A549 (cell line): ENCODE data around the gene KSR1. TPM values are rescaled to one million over a fixed set of nuclear protein-coding genes. Genes with fewer than 3 reads are reported as not detected.

Experiments used
- ATAC-seq, 2 experiments: fragments of 200-7000 bp in 1 of 2; fragments of >200 bp in 1 of 2; cut with Nextera tagmentation in 1 of 2; cut with Tn5 transposase in 1 of 2; 3 replicates each; pipeline versions ENCODE4 v1.8.0 to v1.9.1; 2018 to 2020; ENCODE audit warnings: mild to moderate bottlenecking in 1 of 2, moderate library complexity in 1 of 2
- CTCF ChIA-PET: fragments of 300-600 bp; sonication (Branson Sonifier 250); formaldehyde crosslinking; extraction: SDS; loops from one replicate; lab custom pipeline; 2021; ENCODE audit warnings: antibody characterized with exemption, inconsistent platforms; lab: Yijun Ruan, JAX
- POLR2A ChIA-PET: fragments of 350-600 bp; formaldehyde crosslinking; extraction: SDS; loops from one replicate; lab custom pipeline; 2021; ENCODE audit warnings: antibody characterized with exemption, inconsistent platforms; lab: Yijun Ruan, JAX
- DNase-seq, 2 experiments: peaks; one replicate each; pipeline versions ENCODE4 v3.0.0 to v3.0.0-alpha.2; 2011 to 2016; ENCODE audit warnings: low read depth in 1 of 2, low spot score in 1 of 2
- FAIRE-seq: peaks from 2 replicates; lab custom pipeline; 2011; peaks lifted over from hg19 to GRCh38; lab: Jason Lieb, UNC
- H3K27ac ChIP-seq, 2 experiments: fragments of >200 bp; sonication (Bioruptor Twin); formaldehyde crosslinking; 3 replicates each; pipeline ENCODE4 v1.5.1; 2016 to 2017
- H3K4me1 ChIP-seq: fragments of >200 bp; sonication (Bioruptor Twin); formaldehyde crosslinking; 3 replicates; pipeline ENCODE4 v1.6.1; 2016
- H3K4me2 ChIP-seq: fragments of >200 bp; sonication (Bioruptor Twin); formaldehyde crosslinking; 3 replicates; pipeline ENCODE4 v1.6.1; 2016
- H3K4me3 ChIP-seq: fragments of >200 bp; sonication (Bioruptor Twin); formaldehyde crosslinking; 3 replicates; pipeline ENCODE4 v1.5.1; 2016
- H3K9me3 ChIP-seq: fragments of >200 bp; sonication (Bioruptor Twin); formaldehyde crosslinking; 3 replicates; pipeline ENCODE4 v1.6.1; 2016
- BHLHE40 ChIP-seq: IDR thresholded peaks from 2 replicates; pipeline ENCODE4 v1.6.1; 2012; ENCODE audit warnings: low read depth, low read length, inconsistent platforms
- CHD2 ChIP-seq: fragments of 150-350 bp; IDR thresholded peaks from 2 replicates; pipeline ENCODE4 v1.6.1; 2014; ENCODE audit warnings: low read length; ENCODE audit not compliant: partially characterized antibody
- CHD4 ChIP-seq: fragments of 200-600 bp; sonication (generic); IDR thresholded peaks from 2 replicates; pipeline ENCODE4 v1.6.1; 2016; ENCODE audit warnings: antibody characterized with exemption, mild to moderate bottlenecking, borderline replicate concordance
- EP300 ChIP-seq, 2 experiments: fragments of >200 bp; sonication (Bioruptor Twin); formaldehyde crosslinking; IDR thresholded peaks; 2 replicates in 1 of 2; 3 replicates in 1 of 2; pipeline ENCODE4 v1.6.1; 2016 to 2017
- FOSB ChIP-seq: fragments of 250-450 bp; sonication (Bioruptor Pico); IDR thresholded peaks from 2 replicates; pipeline ENCODE4 v1.5.0; 2020; ENCODE audit warnings: mild to moderate bottlenecking, moderate library complexity
- FOXS1 ChIP-seq: fragments of 250-450 bp; sonication (Bioruptor Pico); IDR thresholded peaks from 2 replicates; pipeline ENCODE4 v1.5.0; 2020; ENCODE audit warnings: mild to moderate bottlenecking, moderate library complexity
- GATA3 ChIP-seq: IDR thresholded peaks from 2 replicates; pipeline ENCODE4 v1.6.1; 2012; ENCODE audit warnings: borderline replicate concordance
- HOXB5 ChIP-seq: fragments of 250-450 bp; sonication (Bioruptor Pico); IDR thresholded peaks from 2 replicates; pipeline ENCODE4 v1.5.0; 2020; ENCODE audit warnings: mild to moderate bottlenecking, moderate library complexity
- JUN ChIP-seq, 2 experiments: fragments of >200 bp; sonication (Bioruptor Twin); formaldehyde crosslinking; IDR thresholded peaks; 2 replicates in 1 of 2; 3 replicates in 1 of 2; pipeline ENCODE4 v1.6.1; 2016 to 2017
- JUNB ChIP-seq: fragments of >200 bp; sonication (Bioruptor Twin); formaldehyde crosslinking; IDR thresholded peaks from 2 replicates; pipeline ENCODE4 v1.6.1; 2016
- NFE2L2 ChIP-seq: fragments of 150-350 bp; conservative IDR thresholded peaks from 2 replicates; pipeline ENCODE4 v1.6.1; 2014; ENCODE audit warnings: low read length
- NR3C1 ChIP-seq: fragments of >200 bp; sonication (Bioruptor Twin); formaldehyde crosslinking; IDR thresholded peaks from 3 replicates; pipeline ENCODE4 v1.6.1; 2017
- POLR2A ChIP-seq: IDR thresholded peaks from 2 replicates; pipeline ENCODE4 v1.6.1; 2012; ENCODE audit warnings: mild to moderate bottlenecking, low read length
- POLR2AphosphoS2 ChIP-seq: conservative IDR thresholded peaks from 2 replicates; pipeline ENCODE4 v1.6.1; 2012; ENCODE audit warnings: low read length, improper control_type of control experiment, inconsistent platforms
- RCOR1 ChIP-seq: fragments of 150-350 bp; IDR thresholded peaks from 2 replicates; pipeline ENCODE4 v1.6.1; 2014; ENCODE audit warnings: antibody characterized with exemption, low read length, low read depth
- SMC3 ChIP-seq: fragments of >200 bp; sonication (Bioruptor Twin); formaldehyde crosslinking; IDR thresholded peaks from 3 replicates; pipeline ENCODE4 v1.6.1; 2018; ENCODE audit warnings: inconsistent platforms
- ZSCAN20 ChIP-seq: fragments of 250-450 bp; sonication (Bioruptor Pico); IDR thresholded peaks from 2 replicates; pipeline ENCODE4 v1.8.0; 2022; ENCODE audit warnings: mild to moderate bottlenecking, moderate library complexity
- WGBS: methylation state at CpG from one replicate; pipeline ENCODE4 v1.1.6; 2017; ENCODE audit errors: missing lambda C conversion rate; 5-methylcytosine and 5-hydroxymethylcytosine counted together
- polyA plus RNA-seq, 4 experiments: library from polyadenylated mRNA; depleted of rRNA in 3 of 4; stranded (reverse); fragments of >200 nt; fragmentation: RNase III in 1 of 4; extraction: RNeasy Plus Mini Kit Qiagen cat#74134 plus additional on column Dnase treatment in 1 of 4; gene quantifications; 2 replicates in 3 of 4; 3 replicates in 1 of 4; pipeline ENCODE4 v1.2.3, GENCODE V29; 2011 to 2017
- TF ChIP-seq, protein P1 (sequence below): fragments of 200-600 bp; sonication (generic); IDR thresholded peaks from 2 replicates; pipeline ENCODE4 v1.6.1; 2016; ENCODE audit warnings: antibody characterized with exemption, mild to moderate bottlenecking, moderate library complexity
- TF ChIP-seq, protein P2 (sequence below): fragments of >200 bp; sonication (Bioruptor Twin); formaldehyde crosslinking; IDR thresholded peaks from 3 replicates; pipeline ENCODE4 v1.6.1; 2016
- TF ChIP-seq, protein P3 (sequence below): fragments of 250-450 bp; sonication (Bioruptor Pico); IDR thresholded peaks from 2 replicates; pipeline ENCODE4 v1.5.0; 2021; ENCODE audit warnings: mild to moderate bottlenecking, moderate library complexity, borderline replicate concordance
- TF ChIP-seq, protein P4 (sequence below): IDR thresholded peaks from 2 replicates; pipeline ENCODE4 v1.6.1; 2012; ENCODE audit warnings: low read depth, borderline replicate concordance

Gene KSR1
- polyA plus RNA-seq, 2 of the 4 experiments (the other 2 are of a cell fraction) = 13.3 to 14.6 TPM

DNA sequence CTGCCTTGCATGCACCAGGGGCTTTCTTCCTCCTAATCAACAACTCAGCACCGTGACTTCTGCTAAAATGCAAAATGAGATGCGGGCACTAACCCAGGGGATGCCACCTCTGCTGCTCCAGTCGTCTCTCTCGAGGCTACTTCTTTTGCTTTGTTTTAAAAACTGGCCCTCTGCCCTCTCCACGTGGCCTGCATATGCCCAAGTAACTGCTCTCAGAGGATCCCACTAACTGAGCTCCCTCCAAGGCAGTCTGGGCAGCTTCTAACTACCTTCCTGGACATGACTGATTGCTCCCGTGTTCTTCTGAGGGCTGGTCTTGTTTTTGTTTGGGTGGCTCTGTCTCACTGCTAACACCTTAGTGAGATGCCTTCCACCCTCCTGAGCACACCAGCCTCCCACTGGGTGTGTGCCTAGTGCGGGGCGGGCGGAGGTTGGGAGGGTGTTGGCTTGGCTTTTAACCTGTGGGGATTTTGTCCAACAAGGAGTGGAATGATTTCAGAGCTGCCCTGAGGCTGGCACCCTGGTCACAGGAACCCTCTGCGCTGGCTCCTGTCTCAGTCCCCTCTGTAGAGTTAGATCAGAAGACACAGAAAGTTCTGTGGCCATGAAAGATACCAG lies 165.8 kb downstream of the KSR1 start:
- Histone ChIP-seq H3K9me3 (no peaks in the 10 kb centered on the region), H3K27ac (no peak overlapping the region)
- DNase-seq = no peak
- TF ChIP-seq EP300 (IDR thresholded peaks at IDR 0.05) (no peak), CHD4 (no peak), JUNB (no peak), CHD2 (no peak), NR3C1 (no peak), SMC3 (no peak), NFE2L2 (no peak), HOXB5 (CRISPR knock-in tag) (no peak), RCOR1 (no peak), BHLHE40 (no peak), JUN (IDR thresholded peaks at IDR 0.05) (no peak)
- TF ChIP-seq, protein P1, sequence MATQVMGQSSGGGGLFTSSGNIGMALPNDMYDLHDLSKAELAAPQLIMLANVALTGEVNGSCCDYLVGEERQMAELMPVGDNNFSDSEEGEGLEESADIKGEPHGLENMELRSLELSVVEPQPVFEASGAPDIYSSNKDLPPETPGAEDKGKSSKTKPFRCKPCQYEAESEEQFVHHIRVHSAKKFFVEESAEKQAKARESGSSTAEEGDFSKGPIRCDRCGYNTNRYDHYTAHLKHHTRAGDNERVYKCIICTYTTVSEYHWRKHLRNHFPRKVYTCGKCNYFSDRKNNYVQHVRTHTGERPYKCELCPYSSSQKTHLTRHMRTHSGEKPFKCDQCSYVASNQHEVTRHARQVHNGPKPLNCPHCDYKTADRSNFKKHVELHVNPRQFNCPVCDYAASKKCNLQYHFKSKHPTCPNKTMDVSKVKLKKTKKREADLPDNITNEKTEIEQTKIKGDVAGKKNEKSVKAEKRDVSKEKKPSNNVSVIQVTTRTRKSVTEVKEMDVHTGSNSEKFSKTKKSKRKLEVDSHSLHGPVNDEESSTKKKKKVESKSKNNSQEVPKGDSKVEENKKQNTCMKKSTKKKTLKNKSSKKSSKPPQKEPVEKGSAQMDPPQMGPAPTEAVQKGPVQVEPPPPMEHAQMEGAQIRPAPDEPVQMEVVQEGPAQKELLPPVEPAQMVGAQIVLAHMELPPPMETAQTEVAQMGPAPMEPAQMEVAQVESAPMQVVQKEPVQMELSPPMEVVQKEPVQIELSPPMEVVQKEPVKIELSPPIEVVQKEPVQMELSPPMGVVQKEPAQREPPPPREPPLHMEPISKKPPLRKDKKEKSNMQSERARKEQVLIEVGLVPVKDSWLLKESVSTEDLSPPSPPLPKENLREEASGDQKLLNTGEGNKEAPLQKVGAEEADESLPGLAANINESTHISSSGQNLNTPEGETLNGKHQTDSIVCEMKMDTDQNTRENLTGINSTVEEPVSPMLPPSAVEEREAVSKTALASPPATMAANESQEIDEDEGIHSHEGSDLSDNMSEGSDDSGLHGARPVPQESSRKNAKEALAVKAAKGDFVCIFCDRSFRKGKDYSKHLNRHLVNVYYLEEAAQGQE = no peak
- TF ChIP-seq, protein P2, sequence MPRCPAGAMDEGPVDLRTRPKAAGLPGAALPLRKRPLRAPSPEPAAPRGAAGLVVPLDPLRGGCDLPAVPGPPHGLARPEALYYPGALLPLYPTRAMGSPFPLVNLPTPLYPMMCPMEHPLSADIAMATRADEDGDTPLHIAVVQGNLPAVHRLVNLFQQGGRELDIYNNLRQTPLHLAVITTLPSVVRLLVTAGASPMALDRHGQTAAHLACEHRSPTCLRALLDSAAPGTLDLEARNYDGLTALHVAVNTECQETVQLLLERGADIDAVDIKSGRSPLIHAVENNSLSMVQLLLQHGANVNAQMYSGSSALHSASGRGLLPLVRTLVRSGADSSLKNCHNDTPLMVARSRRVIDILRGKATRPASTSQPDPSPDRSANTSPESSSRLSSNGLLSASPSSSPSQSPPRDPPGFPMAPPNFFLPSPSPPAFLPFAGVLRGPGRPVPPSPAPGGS = no peak
- TF ChIP-seq, all 56 proteins: peak for 0
- WGBS = 77% methylated on average over 10 of the region's 10 CpGs
- ATAC-seq = no peak
- CTCF ChIA-PET = interaction anchor here (1.0 to 3.4 kb wide), 9 partner anchors 11 to 138 kb away, joined by 3 to 25 read pairs (median 7); no protein-coding TSS in a partner anchor
- POLR2A ChIA-PET = no interaction called here
- Histone ChIP-seq H3K4me2 (no peak overlapping the region), H3K4me3 (no peak overlapping the region), H3K4me1 (no peaks in the 10 kb centered on the region)
- no peak for FAIRE-seq

DNA sequence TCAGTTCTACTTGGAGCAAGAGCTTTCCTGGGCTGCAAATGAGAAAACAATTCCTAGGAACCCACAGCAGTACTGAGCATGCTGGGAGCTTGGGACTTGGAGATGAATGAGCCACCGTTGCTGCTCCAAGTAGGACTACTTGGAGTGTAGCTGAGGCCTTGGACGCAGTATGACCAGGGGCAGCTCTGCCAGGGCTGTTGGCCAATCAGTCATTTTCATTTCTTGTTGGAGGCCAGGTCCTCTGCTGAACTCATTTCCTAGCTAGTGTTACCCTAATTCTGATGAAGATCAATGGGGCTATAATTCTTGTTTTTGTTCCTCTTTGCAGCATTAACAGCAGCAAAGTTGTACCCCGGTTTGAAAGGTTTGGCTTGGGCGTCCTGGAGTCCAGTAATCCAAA lies 166.7 kb downstream of the KSR1 start:
- H3K4me3 ChIP-seq = no peak overlapping the region
- TF ChIP-seq HOXB5 (CRISPR knock-in tag) (no peak), POLR2A (no peak), FOSB (CRISPR knock-in tag) (no peak), EP300 (IDR thresholded peaks at IDR 0.05) (no peak), GATA3 (no peak), JUN (IDR thresholded peaks at IDR 0.05) (no peak), POLR2AphosphoS2 (no peak), FOXS1 (no peak), ZSCAN20 (CRISPR knock-in tag) (no peak)
- TF ChIP-seq, protein P3, sequence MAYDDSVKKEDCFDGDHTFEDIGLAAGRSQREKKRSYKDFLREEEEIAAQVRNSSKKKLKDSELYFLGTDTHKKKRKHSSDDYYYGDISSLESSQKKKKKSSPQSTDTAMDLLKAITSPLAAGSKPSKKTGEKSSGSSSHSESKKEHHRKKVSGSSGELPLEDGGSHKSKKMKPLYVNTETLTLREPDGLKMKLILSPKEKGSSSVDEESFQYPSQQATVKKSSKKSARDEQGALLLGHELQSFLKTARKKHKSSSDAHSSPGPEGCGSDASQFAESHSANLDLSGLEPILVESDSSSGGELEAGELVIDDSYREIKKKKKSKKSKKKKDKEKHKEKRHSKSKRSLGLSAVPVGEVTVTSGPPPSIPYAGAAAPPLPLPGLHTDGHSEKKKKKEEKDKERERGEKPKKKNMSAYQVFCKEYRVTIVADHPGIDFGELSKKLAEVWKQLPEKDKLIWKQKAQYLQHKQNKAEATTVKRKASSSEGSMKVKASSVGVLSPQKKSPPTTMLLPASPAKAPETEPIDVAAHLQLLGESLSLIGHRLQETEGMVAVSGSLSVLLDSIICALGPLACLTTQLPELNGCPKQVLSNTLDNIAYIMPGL = no peak
- TF ChIP-seq, protein P4, sequence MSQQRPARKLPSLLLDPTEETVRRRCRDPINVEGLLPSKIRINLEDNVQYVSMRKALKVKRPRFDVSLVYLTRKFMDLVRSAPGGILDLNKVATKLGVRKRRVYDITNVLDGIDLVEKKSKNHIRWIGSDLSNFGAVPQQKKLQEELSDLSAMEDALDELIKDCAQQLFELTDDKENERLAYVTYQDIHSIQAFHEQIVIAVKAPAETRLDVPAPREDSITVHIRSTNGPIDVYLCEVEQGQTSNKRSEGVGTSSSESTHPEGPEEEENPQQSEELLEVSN = no peak
- TF ChIP-seq, all 56 proteins: peak for 0
- CTCF ChIA-PET = interaction anchor here (0.6 to 3.4 kb wide), 8 partner anchors 12 to 275 kb away, joined by 3 to 25 read pairs (median 6); no protein-coding TSS in a partner anchor
- no peak for FAIRE-seq
- H3K9me3 ChIP-seq = no peaks in the 10 kb centered on the region
- 78% methylated on average over 4 of the region's 4 CpGs for WGBS
- no peak for DNase-seq
- no peak for ATAC-seq
- H3K4me2 ChIP-seq = no peak overlapping the region
- H3K27ac ChIP-seq = no peak overlapping the region
- no peaks in the 10 kb centered on the region for H3K4me1 ChIP-seq
- POLR2A ChIA-PET = no interaction called here
